Neural progenitor cell (in vitro differentiated cells): ENCODE measurements around the gene MSI2. TPM values are rescaled to one million over a fixed set of nuclear protein-coding genes. Genes with fewer than 3 reads are reported as not detected.

Experiments
- DNase-seq: peaks from one replicate; pipeline ENCODE4 v3.0.0-alpha.2; 2016; ENCODE audit warnings: low spot score
- H2AFZ ChIP-seq: fragments of 200-600 bp; sonication (generic); replicated peaks from 2 replicates; pipeline ENCODE4 v1.6.1; 2016; ENCODE audit warnings: antibody characterized with exemption
- H3F3A ChIP-seq: fragments of 200-600 bp; sonication (generic); 2 replicates; pipeline ENCODE4 v1.6.1; 2016; ENCODE audit warnings: antibody characterized with exemption, low read depth
- H3K27ac ChIP-seq: fragments of 200-600 bp; sonication (generic); 2 replicates; pipeline ENCODE4 v1.5.1; 2016; ENCODE audit warnings: mild to moderate bottlenecking
- H3K27me3 ChIP-seq: fragments of 200-600 bp; sonication (generic); 2 replicates; pipeline ENCODE4 v1.6.1; 2016; ENCODE audit warnings: mild to moderate bottlenecking, moderate library complexity
- H3K36me3 ChIP-seq: fragments of 200-600 bp; sonication (generic); 2 replicates; pipeline ENCODE4 v1.5.1; 2016
- H3K4me1 ChIP-seq: fragments of 200-600 bp; sonication (generic); 2 replicates; pipeline ENCODE4 v1.6.1; 2016; ENCODE audit warnings: mixed run types
- H3K4me2 ChIP-seq: fragments of 200-600 bp; sonication (generic); 2 replicates; pipeline ENCODE4 v1.6.1; 2016
- H3K4me3 ChIP-seq: fragments of 200-600 bp; sonication (generic); 2 replicates; pipeline ENCODE4 v1.5.1; 2016
- H3K79me2 ChIP-seq: fragments of 200-600 bp; sonication (generic); 2 replicates; pipeline ENCODE4 v1.6.1; 2016; ENCODE audit warnings: low read depth
- H3K9ac ChIP-seq: fragments of 200-600 bp; sonication (generic); 2 replicates; pipeline ENCODE4 v1.6.1; 2016
- H3K9me3 ChIP-seq: fragments of 200-600 bp; sonication (generic); 2 replicates; pipeline ENCODE4 v1.5.1; 2016; ENCODE audit warnings: low read depth
- H4K20me1 ChIP-seq: fragments of 200-600 bp; sonication (generic); 2 replicates; pipeline ENCODE4 v1.6.1; 2016; ENCODE audit warnings: low read depth
- H3K27ac Mint-ChIP-seq: 3 replicates; pipeline ENCODE4 v1.8.0; 2021; ENCODE audit warnings: mixed read lengths
- H3K27me3 Mint-ChIP-seq: 2 replicates; pipeline ENCODE4 v1.8.0; 2022; ENCODE audit warnings: low read depth, mild to moderate bottlenecking, inconsistent platforms, moderate library complexity, mixed read lengths; ENCODE audit not compliant: insufficient read depth
- H3K36me3 Mint-ChIP-seq: 3 replicates; pipeline ENCODE4 v1.8.0; 2021; ENCODE audit warnings: mixed read lengths
- H3K4me1 Mint-ChIP-seq: 3 replicates; pipeline ENCODE4 v1.8.0; 2021; ENCODE audit warnings: mixed read lengths
- H3K4me3 Mint-ChIP-seq: 3 replicates; pipeline ENCODE4 v1.8.0; 2021; ENCODE audit warnings: mild to moderate bottlenecking, moderate library complexity, mixed read lengths
- H3K9me3 Mint-ChIP-seq: 3 replicates; pipeline ENCODE4 v1.8.0; 2020; ENCODE audit warnings: mixed read lengths
- EZH2 ChIP-seq: fragments of 200-600 bp; sonication (generic); IDR thresholded peaks from 2 replicates; pipeline ENCODE4 v1.6.1; 2017; ENCODE audit warnings: antibody characterized with exemption, mild to moderate bottlenecking, moderate library complexity
- EZH2phosphoT487 ChIP-seq: fragments of 200-600 bp; sonication (generic); IDR thresholded peaks from 2 replicates; pipeline ENCODE4 v1.6.1; 2017; ENCODE audit warnings: antibody characterized with exemption
- total RNA-seq: library from RNA; depleted of rRNA; stranded (reverse); fragments of >200 nt; gene quantifications from 2 replicates; pipeline ENCODE4 v1.2.3, GENCODE V29; 2015; ENCODE audit warnings: low replicate concordance
- TF ChIP-seq, protein P1 (sequence below): fragments of 200-600 bp; sonication (generic); IDR thresholded peaks from 2 replicates; pipeline ENCODE4 v1.5.1; 2017; ENCODE audit warnings: antibody characterized with exemption, mild to moderate bottlenecking

Gene MSI2
- total RNA-seq, 1 donor from 2014 or later, result 96.9 TPM

DNA sequence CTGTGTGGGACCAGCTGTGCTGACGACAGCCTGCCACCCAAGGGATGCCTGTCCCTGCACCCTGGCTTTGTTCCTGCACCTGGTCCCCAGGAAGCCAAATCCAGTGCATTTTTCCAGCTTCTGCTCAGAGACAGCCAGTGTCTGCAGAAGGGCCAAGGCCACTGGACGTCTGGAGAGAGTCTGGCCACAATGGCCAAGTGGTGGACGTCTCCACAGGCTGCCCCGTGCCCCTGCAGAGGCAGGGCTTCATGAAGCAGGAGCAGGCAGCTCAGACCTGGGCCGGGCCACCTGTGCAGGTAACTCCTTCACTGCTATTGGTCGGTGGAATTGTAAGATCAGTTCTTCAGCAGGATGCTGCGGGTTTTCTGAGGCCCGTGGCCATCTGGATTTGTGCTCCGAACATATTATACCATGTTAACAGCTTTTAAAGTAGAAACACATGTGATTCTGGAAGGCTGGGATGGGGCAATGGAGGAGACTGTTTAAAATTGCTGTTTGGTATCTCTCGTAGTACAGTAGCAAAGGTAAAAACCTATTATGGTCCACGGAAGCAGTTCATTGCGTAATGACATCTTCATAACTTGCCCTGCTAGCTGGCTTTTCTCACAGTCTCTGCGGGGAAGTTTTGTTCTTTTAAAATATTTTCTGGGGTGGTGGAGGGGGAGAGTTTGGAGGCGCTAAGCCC, 303.5 kb downstream of the MSI2 start:
- Histone ChIP-seq H2AFZ (no peak overlapping the region), H4K20me1 (peaks cover 47% of the 10 kb centered on the region), H3K4me3 (no peak overlapping the region), H3K9ac (no peak overlapping the region), H3K27ac (no peak overlapping the region), H3K79me2 (peaks cover 23% of the 10 kb centered on the region), H3K27me3 (no peaks in the 10 kb centered on the region), H3F3A (peaks cover 6% of the 10 kb centered on the region), H3K4me1 (peaks cover 35% of the 10 kb centered on the region), H3K4me2 (no peak overlapping the region), H3K36me3 (no peaks in the 10 kb centered on the region), H3K9me3 (no peaks in the 10 kb centered on the region)
- TF ChIP-seq EZH2phosphoT487, result no peak
- no peak for TF ChIP-seq EZH2
- TF ChIP-seq, protein P1, sequence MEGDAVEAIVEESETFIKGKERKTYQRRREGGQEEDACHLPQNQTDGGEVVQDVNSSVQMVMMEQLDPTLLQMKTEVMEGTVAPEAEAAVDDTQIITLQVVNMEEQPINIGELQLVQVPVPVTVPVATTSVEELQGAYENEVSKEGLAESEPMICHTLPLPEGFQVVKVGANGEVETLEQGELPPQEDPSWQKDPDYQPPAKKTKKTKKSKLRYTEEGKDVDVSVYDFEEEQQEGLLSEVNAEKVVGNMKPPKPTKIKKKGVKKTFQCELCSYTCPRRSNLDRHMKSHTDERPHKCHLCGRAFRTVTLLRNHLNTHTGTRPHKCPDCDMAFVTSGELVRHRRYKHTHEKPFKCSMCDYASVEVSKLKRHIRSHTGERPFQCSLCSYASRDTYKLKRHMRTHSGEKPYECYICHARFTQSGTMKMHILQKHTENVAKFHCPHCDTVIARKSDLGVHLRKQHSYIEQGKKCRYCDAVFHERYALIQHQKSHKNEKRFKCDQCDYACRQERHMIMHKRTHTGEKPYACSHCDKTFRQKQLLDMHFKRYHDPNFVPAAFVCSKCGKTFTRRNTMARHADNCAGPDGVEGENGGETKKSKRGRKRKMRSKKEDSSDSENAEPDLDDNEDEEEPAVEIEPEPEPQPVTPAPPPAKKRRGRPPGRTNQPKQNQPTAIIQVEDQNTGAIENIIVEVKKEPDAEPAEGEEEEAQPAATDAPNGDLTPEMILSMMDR, result no peak
- peaks cover 8% of the 10 kb centered on the region for H3K27me3 Mint-ChIP-seq
- no peaks in the 10 kb centered on the region for H3K9me3 Mint-ChIP-seq
- DNase-seq, result no peak
- H3K27ac Mint-ChIP-seq, result peak overlapping the region; percentile 26
- H3K36me3 Mint-ChIP-seq, result peaks cover 29% of the 10 kb centered on the region
- peaks cover 80% of the 10 kb centered on the region for H3K4me1 Mint-ChIP-seq
- no peak overlapping the region for H3K4me3 Mint-ChIP-seq

DNA sequence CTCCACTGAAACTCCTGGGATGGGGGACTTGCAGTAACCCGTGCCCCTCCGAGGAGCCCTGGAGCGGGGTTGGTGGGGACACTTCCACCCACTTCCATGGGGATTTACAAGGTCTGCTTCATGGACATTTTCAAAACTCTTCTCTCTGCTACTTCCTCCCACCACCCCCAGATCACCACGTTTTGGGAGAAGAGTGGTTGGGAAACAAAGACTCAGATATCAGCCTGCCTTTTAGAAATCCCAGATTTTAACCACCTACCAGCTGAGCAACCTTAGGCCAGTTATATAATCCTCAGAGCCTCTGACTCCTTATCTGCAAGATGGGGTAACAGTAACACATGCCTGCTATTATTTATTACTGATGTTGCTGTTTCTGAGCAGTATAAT, 304.0 kb downstream of the MSI2 start:
- Mint-ChIP-seq H3K9me3 (no peaks in the 10 kb centered on the region), H3K36me3 (peaks cover 32% of the 10 kb centered on the region), H3K27me3 (peaks cover 4% of the 10 kb centered on the region), H3K4me3 (no peak overlapping the region), H3K4me1 (peaks cover 76% of the 10 kb centered on the region), H3K27ac (peak overlapping the region; percentile 26)
- Histone ChIP-seq H3K36me3 (no peaks in the 10 kb centered on the region), H3K79me2 (peaks cover 18% of the 10 kb centered on the region), H3K27me3 (no peaks in the 10 kb centered on the region), H2AFZ (no peak overlapping the region), H3K27ac (no peak overlapping the region), H3K4me2 (no peak overlapping the region), H3K4me1 (peaks cover 29% of the 10 kb centered on the region), H4K20me1 (peaks cover 47% of the 10 kb centered on the region), H3F3A (peaks cover 5% of the 10 kb centered on the region), H3K9ac (no peak overlapping the region), H3K4me3 (no peak overlapping the region), H3K9me3 (no peaks in the 10 kb centered on the region)
- no peak for TF ChIP-seq EZH2
- TF ChIP-seq, protein P1, result no peak
- TF ChIP-seq EZH2phosphoT487, result no peak
- no peak for DNase-seq

DNA sequence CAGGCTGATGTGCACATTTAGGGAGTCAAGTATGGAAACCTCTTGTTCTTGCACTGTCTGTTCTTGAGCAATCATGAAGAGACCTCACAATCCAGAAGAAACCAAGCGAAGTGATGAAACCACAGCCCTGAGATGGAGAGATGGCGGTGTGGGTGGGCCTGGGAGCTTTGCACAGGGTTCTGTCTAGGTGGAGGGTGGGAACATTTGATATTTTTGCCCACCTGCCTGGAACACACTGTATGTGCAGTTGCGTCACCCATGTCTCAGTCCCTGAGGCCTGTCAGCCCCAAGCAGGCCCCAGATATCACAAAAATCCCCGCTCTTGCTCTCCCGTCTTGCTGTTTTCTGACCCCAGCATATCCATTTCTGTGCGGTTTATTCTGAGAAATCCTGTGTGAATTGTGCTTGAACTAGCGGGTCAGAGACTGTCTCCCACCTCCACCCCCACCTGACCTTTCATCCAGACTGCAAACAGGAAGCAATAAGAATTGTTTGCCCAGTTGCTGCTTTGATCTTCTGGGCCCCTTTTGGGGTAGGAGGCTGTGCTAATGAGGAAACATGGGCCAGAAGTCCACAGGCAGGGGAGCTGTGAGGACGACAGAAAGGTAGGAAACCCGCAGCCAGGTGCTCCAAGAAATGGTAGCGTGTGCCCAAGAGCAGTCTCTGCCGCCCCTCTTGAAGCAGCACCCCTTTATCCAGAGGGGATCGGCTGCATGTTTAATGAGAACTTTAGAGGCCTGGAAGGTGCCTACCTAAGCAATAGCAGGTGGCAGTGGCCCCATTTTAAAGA, 304.9 kb downstream of the MSI2 start:
- H3K4me1 ChIP-seq, result peaks cover 22% of the 10 kb centered on the region
- Mint-ChIP-seq H3K4me1 (peaks cover 75% of the 10 kb centered on the region), H3K36me3 (peaks cover 39% of the 10 kb centered on the region)

More for the DNA sequence above, 304.9 kb downstream of the MSI2 start:
- no peak for DNase-seq
- Histone ChIP-seq H4K20me1 (peaks cover 40% of the 10 kb centered on the region), H3K4me2 (no peak overlapping the region), H3F3A (peaks cover 5% of the 10 kb centered on the region), H3K4me3 (no peak overlapping the region), H3K27me3 (no peaks in the 10 kb centered on the region), H3K36me3 (no peaks in the 10 kb centered on the region), H3K9me3 (no peaks in the 10 kb centered on the region), H2AFZ (no peak overlapping the region), H3K79me2 (peaks cover 11% of the 10 kb centered on the region), H3K9ac (no peak overlapping the region), H3K27ac (no peak overlapping the region)
- no peak for TF ChIP-seq EZH2phosphoT487
- TF ChIP-seq EZH2, result no peak
- TF ChIP-seq, protein P1, result no peak
- no peak overlapping the region for H3K4me3 Mint-ChIP-seq
- H3K27me3 Mint-ChIP-seq, result peaks cover 4% of the 10 kb centered on the region
- H3K27ac Mint-ChIP-seq, result peak overlapping the region; percentile 35
- no peaks in the 10 kb centered on the region for H3K9me3 Mint-ChIP-seq
